Measurements from ENCODE around the gene FAM90A26.
"Not testable (repeated sequence)": the region's sequence is repeated elsewhere in the genome, so short reads cannot be mapped to it uniquely, and the experiment has no call there.

Gene FAM90A26
- total RNA-seq: 0 to 0.05 (median 0) reads per million in 18 experiments

GRCh38 chr4:9169791-9170459, at the start of gene FAM90A26:
FAM90A26 (plus strand) TSS chr4:9170409; CDS start chr4:9173173, 2,764 bp downstream.
- DNase-seq: not testable (repeated sequence)

GRCh38 chr4:9122711-9123110, 47.5 kb upstream of the FAM90A26 start:
- not testable (repeated sequence) for DNase-seq

- peak; percentile 26 to 34 for DNase-seq
Measured at GRCh38 chr4:9123572-9124007, 46.6 kb upstream of the FAM90A26 start.

- not testable (repeated sequence) for DNase-seq
Measured at GRCh38 chr4:9125601-9126161, 44.5 kb upstream of the FAM90A26 start.

- DNase-seq: not testable (repeated sequence)
Measured at GRCh38 chr4:9131420-9131819, 38.8 kb upstream of the FAM90A26 start.

GRCh38 chr4:9132849-9133248, 37.4 kb upstream of the FAM90A26 start:
- not testable (repeated sequence) for DNase-seq

- not testable (repeated sequence) for DNase-seq
Measured at GRCh38 chr4:9134011-9134410, 36.2 kb upstream of the FAM90A26 start.

- DNase-seq: not testable (repeated sequence)
Measured at GRCh38 chr4:9134556-9134955, 35.7 kb upstream of the FAM90A26 start.

- DNase-seq: not testable (repeated sequence)
Measured at GRCh38 chr4:9141050-9141449, 29.2 kb upstream of the FAM90A26 start.

GRCh38 chr4:9142786-9143185, 27.4 kb upstream of the FAM90A26 start:
- not testable (repeated sequence) for DNase-seq

- DNase-seq: no peak
Measured at GRCh38 chr4:9143421-9144080, 26.7 kb upstream of the FAM90A26 start.

- no peak for DNase-seq
Measured at GRCh38 chr4:9146967-9147366, 23.2 kb upstream of the FAM90A26 start.

- DNase-seq: not testable (repeated sequence)
Measured at GRCh38 chr4:9147368-9147767, 22.8 kb upstream of the FAM90A26 start.

GRCh38 chr4:9148611-9149409, 21.4 kb upstream of the FAM90A26 start:
- not testable (repeated sequence) for DNase-seq

GRCh38 chr4:9151809-9152179, 18.4 kb upstream of the FAM90A26 start:
- not testable (repeated sequence) for DNase-seq

GRCh38 chr4:9152180-9153007, 17.8 kb upstream of the FAM90A26 start:
- DNase-seq: peak; percentile 97

- peak; percentile 98 for DNase-seq
Measured at GRCh38 chr4:9153008-9153570, 17.1 kb upstream of the FAM90A26 start.

GRCh38 chr4:9153571-9154157, 16.5 kb upstream of the FAM90A26 start:
- peak; percentile 7 to 11 for DNase-seq

GRCh38 chr4:9155101-9155886, 14.9 kb upstream of the FAM90A26 start:
- DNase-seq: not testable (repeated sequence)

- DNase-seq: not testable (repeated sequence)
Measured at GRCh38 chr4:9158392-9158791, 11.8 kb upstream of the FAM90A26 start.

Data from inflammatory macrophage (primary cell).